Measurements from ENCODE around the gene SELENOO. TPM values are rescaled to one million over a fixed set of nuclear protein-coding genes. Genes with fewer than 3 reads are reported as not detected.

The SELENOO gene
- total RNA-seq, 2 experiments from 2014 or later, result 34.0 to 44.2 TPM

- Histone ChIP-seq H3K79me2 (ENCODE audit: insufficient read depth, low read depth, low read length) (peaks cover 26% of the 10 kb centered on the region; the same call in 1 of the 2 replicates), H3K27ac (ENCODE audit: low read depth, low read length, poor library complexity, severe bottlenecking) (no peak overlapping the region), H3K4me2 (ENCODE audit: low read length) (peak overlapping the region; percentile 65), H3K4me1 (ENCODE audit: insufficient read depth, low read length, poor library complexity, severe bottlenecking) (peaks cover 53% of the 10 kb centered on the region), H4K20me1 (ENCODE audit: insufficient read depth, low read length) (no peaks in the 10 kb centered on the region), H3K36me3 (ENCODE audit: insufficient read depth, low read length) (peaks cover 23% of the 10 kb centered on the region; the same call in 1 of the 2 replicates), H3K4me3 (ENCODE audit: low read depth, low read length, poor library complexity, severe bottlenecking) (peak overlapping the region; percentile 35), H3K9me3 (ENCODE audit: low read length) (no peaks in the 10 kb centered on the region), H3K9me2 (ENCODE audit: insufficient read depth, low read length) (no peaks in the 10 kb centered on the region), H2AFZ (ENCODE audit: low read length) (no peak overlapping the region)
- POLR2A ChIA-PET, result interaction anchor here (0.6 kb wide), 1 partner anchor 180 kb away, joined by 4 read pairs; no protein-coding TSS in a partner anchor
- no peak for DNase-seq (ENCODE audit: low spot score)
- CTCF ChIA-PET (ENCODE audit: unreplicated experiment), result no interaction called here
- no peak for TF ChIP-seq EZH2phosphoT487 (IDR thresholded peaks at IDR 0.05; ENCODE audit: borderline replicate concordance, low read depth, low read length)
- no peak for TF ChIP-seq CTCF (conservative IDR thresholded peaks at IDR 0.05; ENCODE audit: low read length)
- no TSS peak for BruUV-seq (replicated peaks)
- intact Hi-C loops (cut with micrococcal nuclease; ENCODE audit: unreplicated experiment), result loop anchor here (10.0 kb wide), 2 partner anchors 226 to 256 kb away; partner anchors contain the start of genes LMF2, NCAPH2 and SBF1
These were observed 47.6 kb downstream of the SELENOO start for GRCh38 chr22:50248196-50249081.

- no peak for TF ChIP-seq CTCF (conservative IDR thresholded peaks at IDR 0.05; ENCODE audit: low read length)
- TF ChIP-seq EZH2phosphoT487 (IDR thresholded peaks at IDR 0.05; ENCODE audit: borderline replicate concordance, low read depth, low read length), result no peak
- H3K9me3 ChIP-seq (ENCODE audit: low read length), result no peaks in the 10 kb centered on the region
- peaks cover 53% of the 10 kb centered on the region for H3K4me1 ChIP-seq (ENCODE audit: insufficient read depth, low read length, poor library complexity, severe bottlenecking)
- H3K4me3 ChIP-seq (ENCODE audit: low read depth, low read length, poor library complexity, severe bottlenecking), result peak overlapping the region; percentile 81
- peaks cover 14% of the 10 kb centered on the region; the same call in 1 of the 2 replicates for H3K79me2 ChIP-seq (ENCODE audit: insufficient read depth, low read depth, low read length)
- no peak for DNase-seq (ENCODE audit: low spot score)
- BruUV-seq (replicated peaks), result no TSS peak
- intact Hi-C loops (cut with micrococcal nuclease; ENCODE audit: unreplicated experiment), result loop anchor here (5.0 to 10.0 kb wide), 5 partner anchors 93 to 373 kb away; partner anchors contain the start of genes CHKB, LMF2, NCAPH2 and PPP6R2
- POLR2A ChIA-PET, result no interaction called here
- H2AFZ ChIP-seq (ENCODE audit: low read length), result no peak overlapping the region
- H4K20me1 ChIP-seq (ENCODE audit: insufficient read depth, low read length), result no peaks in the 10 kb centered on the region
- H3K27ac ChIP-seq (ENCODE audit: low read depth, low read length, poor library complexity, severe bottlenecking), result no peak overlapping the region
- no peaks in the 10 kb centered on the region for H3K9me2 ChIP-seq (ENCODE audit: insufficient read depth, low read length)
- CTCF ChIA-PET (ENCODE audit: unreplicated experiment), result interaction anchor here (1.0 kb wide), 1 partner anchor 371 kb away, joined by 3 read pairs; no protein-coding TSS in a partner anchor
- H3K36me3 ChIP-seq (ENCODE audit: insufficient read depth, low read length), result peaks cover 30% of the 10 kb centered on the region
- H3K4me2 ChIP-seq (ENCODE audit: low read length), result peak overlapping the region; percentile 94
These were observed 48.8 kb downstream of the SELENOO start for GRCh38 chr22:50249341-50250248.

All from OCI-LY7 (cell line).